Measurements from ENCODE around the gene ARSI. TPM values are rescaled to one million over a fixed set of nuclear protein-coding genes. Genes with fewer than 3 reads are reported as not detected.

Gene ARSI
- total and polyA plus RNA-seq, 2 donors (not counting 3 experiments of a cell fraction or from before 2014, with no cell fraction given), result 0.17 to 0.20 TPM

DNA sequence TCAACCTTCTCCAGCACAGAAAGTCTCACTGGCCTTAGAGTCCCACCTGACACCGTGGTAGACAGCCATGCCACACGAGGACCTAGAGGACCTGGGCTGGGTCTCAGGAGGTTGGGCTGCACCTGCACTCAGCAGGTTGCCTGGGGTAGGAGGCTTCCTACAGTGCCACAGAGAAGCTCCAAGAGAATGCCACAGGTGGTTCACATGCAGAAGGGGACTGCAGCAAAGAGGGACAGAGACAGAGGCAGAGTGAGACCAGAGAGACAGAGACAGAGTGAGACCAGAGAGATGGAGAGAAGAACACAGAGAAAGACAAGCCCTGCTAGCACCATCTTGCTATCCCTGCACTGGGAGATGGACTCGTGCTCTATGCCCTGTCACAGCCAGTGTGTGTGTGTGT, 18.8 kb downstream of the ARSI start:
- Histone ChIP-seq H3K4me3 (replicated peaks in 1 of 3; ENCODE audit: insufficient read depth in 1 of 3, low read depth in 1 of 3, low read length in 3 of 3) (no peak overlapping the region), H3K27ac (ENCODE audit: insufficient read depth, low read depth, low read length) (no peak overlapping the region), H3K9ac (replicated peaks; ENCODE audit: extremely low read depth, insufficient read depth, low read length) (no peak overlapping the region), H3K4me2 (ENCODE audit: insufficient read depth, low read length) (no peak overlapping the region), H3K4me1 (ENCODE audit: control insufficient read depth, extremely low read depth, insufficient read depth, low read length) (no peaks in the 10 kb centered on the region), H3K27me3 (ENCODE audit: control insufficient read depth in 2 of 2, insufficient read depth in 2 of 2, low read length in 2 of 2) (peaks cover 17 to 31% of the 10 kb centered on the region in 2 experiments), H3K9me3 (replicated peaks; ENCODE audit: control insufficient read depth, insufficient read depth, low read length) (no peaks in the 10 kb centered on the region), H3K79me2 (ENCODE audit: control insufficient read depth, insufficient read depth, low read length) (no peaks in the 10 kb centered on the region), H4K20me1 (replicated peaks; ENCODE audit: control insufficient read depth, extremely low read depth, insufficient read depth, low read length) (no peaks in the 10 kb centered on the region), H2AFZ (ENCODE audit: low read depth, low read length) (no peak overlapping the region), H3K9me1 (replicated peaks; ENCODE audit: control insufficient read depth, extremely low read depth, insufficient read depth, low read length) (no peaks in the 10 kb centered on the region), H3K36me3 (ENCODE audit: control insufficient read depth in 2 of 2, extremely low read depth in 1 of 2, insufficient read depth in 2 of 2, low read length in 2 of 2) (no peaks in the 10 kb centered on the region)
- POLR2A ChIA-PET, result no interaction called here
- no peak for DNase-seq (ENCODE audit: low read depth, low spot score)
- dilution Hi-C loops (cut with MboI; ENCODE audit: extremely low pct_ligation_motif_present, low sequenced_read_pairs) (no loop called here), intact Hi-C loops (cut with micrococcal nuclease) (no loop called here)
- no peak for FAIRE-seq
- BruUV-seq (replicated peaks), result no TSS peak
- CTCF ChIA-PET, result interaction anchor here (1.2 kb wide), 1 partner anchor 12 kb away, joined by 4 read pairs; no protein-coding TSS in a partner anchor
- TF ChIP-seq, protein P1, sequence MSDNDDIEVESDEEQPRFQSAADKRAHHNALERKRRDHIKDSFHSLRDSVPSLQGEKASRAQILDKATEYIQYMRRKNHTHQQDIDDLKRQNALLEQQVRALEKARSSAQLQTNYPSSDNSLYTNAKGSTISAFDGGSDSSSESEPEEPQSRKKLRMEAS (IDR thresholded peaks at IDR 0.05; ENCODE audit: insufficient read depth, insufficient read length), result no peak
- TF ChIP-seq JUN (IDR thresholded peaks at IDR 0.05; ENCODE audit: borderline replicate concordance, insufficient read depth, insufficient read length, low read depth) (no peak), GATA2 (IDR thresholded peaks at IDR 0.05; ENCODE audit: insufficient read depth, insufficient read length, low read depth, low read length) (no peak), CTCF (IDR thresholded peaks at IDR 0.05; ENCODE audit: extremely low read depth in 1 of 2, insufficient read depth in 1 of 2, low read depth in 1 of 2, low read length in 2 of 2) (no peak), MYC (IDR thresholded peaks at IDR 0.05; ENCODE audit: low read depth, low read length) (no peak), POLR2AphosphoS5 (IDR thresholded peaks at IDR 0.05; ENCODE audit: insufficient read depth, low read depth, low read length) (no peak)

Data from endothelial cell of umbilical vein (primary cell).